ENCODE measurements around the gene TPRX1. TPM values are rescaled to one million over a fixed set of nuclear protein-coding genes. Genes with fewer than 3 reads are reported as not detected.

The TPRX1 gene
- total and polyA plus RNA-seq, 2 donors (not counting 3 experiments of a cell fraction or from before 2014, with no cell fraction given): not detected

- FAIRE-seq (no peak), DNase-seq (ENCODE audit: low read depth, low spot score) (no peak)
- no TSS peak for BruUV-seq (replicated peaks)
- Histone ChIP-seq H3K4me2 (ENCODE audit: insufficient read depth, low read length) (no peak overlapping the region), H3K36me3 (ENCODE audit: control insufficient read depth in 2 of 2, extremely low read depth in 1 of 2, insufficient read depth in 2 of 2, low read length in 2 of 2) (no peaks in the 10 kb centered on the region), H3K27ac (ENCODE audit: insufficient read depth, low read depth, low read length) (no peak overlapping the region), H3K79me2 (ENCODE audit: control insufficient read depth, insufficient read depth, low read length) (no peaks in the 10 kb centered on the region), H3K9me3 (replicated peaks; ENCODE audit: control insufficient read depth, insufficient read depth, low read length) (no peaks in the 10 kb centered on the region), H3K4me3 (replicated peaks in 1 of 3; ENCODE audit: insufficient read depth in 1 of 3, low read depth in 1 of 3, low read length in 3 of 3) (no peak overlapping the region), H3K9ac (replicated peaks; ENCODE audit: extremely low read depth, insufficient read depth, low read length) (no peak overlapping the region), H4K20me1 (replicated peaks; ENCODE audit: control insufficient read depth, extremely low read depth, insufficient read depth, low read length) (no peaks in the 10 kb centered on the region), H3K27me3 (ENCODE audit: control insufficient read depth in 2 of 2, insufficient read depth in 2 of 2, low read length in 2 of 2) (peaks cover 6 to 16% of the 10 kb centered on the region in 2 experiments), H3K4me1 (ENCODE audit: control insufficient read depth, extremely low read depth, insufficient read depth, low read length) (no peaks in the 10 kb centered on the region), H2AFZ (ENCODE audit: low read depth, low read length) (no peak overlapping the region), H3K9me1 (replicated peaks; ENCODE audit: control insufficient read depth, extremely low read depth, insufficient read depth, low read length) (no peaks in the 10 kb centered on the region)
- ChIA-PET POLR2A (no interaction called here), CTCF (interaction anchor here (1.5 kb wide), 1 partner anchor 45 kb away, joined by 5 read pairs; no protein-coding TSS in a partner anchor)
- intact Hi-C loops (cut with micrococcal nuclease): no loop called here
- TF ChIP-seq EZH2 (IDR thresholded peaks at IDR 0.05; ENCODE audit: borderline replicate concordance, low read depth, low read length, severe bottlenecking) (no peak), JUN (IDR thresholded peaks at IDR 0.05; ENCODE audit: borderline replicate concordance, insufficient read depth, insufficient read length, low read depth) (no peak), FOS (IDR thresholded peaks at IDR 0.05; ENCODE audit: borderline replicate concordance, insufficient read depth, low read length) (no peak), MYC (IDR thresholded peaks at IDR 0.05; ENCODE audit: low read depth, low read length) (no peak), POLR2A (IDR thresholded peaks at IDR 0.05; ENCODE audit: low read depth, low read length) (no peak), POLR2AphosphoS5 (IDR thresholded peaks at IDR 0.05; ENCODE audit: insufficient read depth, low read depth, low read length) (no peak)
- dilution Hi-C loops (cut with MboI; ENCODE audit: extremely low pct_ligation_motif_present, low sequenced_read_pairs): no loop called here
These were observed 20.0 kb upstream of the TPRX1 start for GRCh38 chr19:47824396-47824795.

DNA sequence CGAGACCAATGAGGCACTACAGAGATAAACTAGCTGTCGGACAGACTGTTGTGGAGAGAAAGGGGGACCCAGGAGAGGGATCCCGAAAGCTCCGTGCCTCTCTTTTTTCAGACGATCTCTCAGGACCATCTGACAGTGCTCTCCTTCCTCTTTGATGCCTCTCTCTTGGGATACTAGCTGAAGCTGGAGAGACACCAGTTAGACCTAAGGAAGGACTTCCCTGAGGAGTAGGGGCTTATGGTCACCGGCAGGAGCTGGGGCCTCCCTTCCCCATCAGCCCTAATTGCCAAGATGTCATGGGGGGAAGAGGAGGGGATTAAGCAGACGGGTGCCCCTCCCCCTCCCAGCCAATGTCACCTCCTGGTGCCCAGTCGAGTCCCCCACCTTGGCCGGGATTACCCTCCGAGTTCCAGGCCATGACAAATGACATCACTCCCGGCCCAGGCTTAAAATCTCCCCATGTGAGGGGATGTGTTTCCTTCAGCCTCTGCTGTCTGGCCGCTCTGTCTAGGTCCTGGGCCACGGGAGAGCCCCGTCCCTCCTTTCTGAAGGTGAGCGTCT, 17.2 kb upstream of the TPRX1 start, which contains the start of gene CRX:
Gene CRX, plus strand, starts transcription at position 478 of the 561 bp plus-strand sequence. CDS start 12,507 bp downstream, outside the sequence.
- Histone ChIP-seq H3K4me1 (ENCODE audit: control insufficient read depth, extremely low read depth, insufficient read depth, low read length) (no peaks in the 10 kb centered on the region), H3K4me3 (replicated peaks in 1 of 3; ENCODE audit: insufficient read depth in 1 of 3, low read depth in 1 of 3, low read length in 3 of 3) (no peak within 1 kb of the TSS), H3K9me3 (replicated peaks; ENCODE audit: control insufficient read depth, insufficient read depth, low read length) (no peaks in the 10 kb centered on the region), H4K20me1 (replicated peaks; ENCODE audit: control insufficient read depth, extremely low read depth, insufficient read depth, low read length) (no peaks in the 10 kb centered on the region), H3K9ac (replicated peaks; ENCODE audit: extremely low read depth, insufficient read depth, low read length) (no peak within 1 kb of the TSS), H3K9me1 (replicated peaks; ENCODE audit: control insufficient read depth, extremely low read depth, insufficient read depth, low read length) (no peaks in the 10 kb centered on the region), H3K4me2 (ENCODE audit: insufficient read depth, low read length) (no peak within 1 kb of the TSS), H2AFZ (ENCODE audit: low read depth, low read length) (no peak within 1 kb of the TSS), H3K36me3 (ENCODE audit: control insufficient read depth in 2 of 2, extremely low read depth in 1 of 2, insufficient read depth in 2 of 2, low read length in 2 of 2) (no peaks in the 10 kb centered on the region), H3K27ac (ENCODE audit: insufficient read depth, low read depth, low read length) (no peak within 1 kb of the TSS), H3K79me2 (ENCODE audit: control insufficient read depth, insufficient read depth, low read length) (no peaks in the 10 kb centered on the region), H3K27me3 (ENCODE audit: control insufficient read depth in 2 of 2, insufficient read depth in 2 of 2, low read length in 2 of 2) (peaks cover 8 to 16% of the 10 kb centered on the region in 2 experiments)
- ChIA-PET CTCF (no interaction called here), POLR2A (no interaction called here)
- intact Hi-C loops (cut with micrococcal nuclease): no loop called here
- DNase-seq (ENCODE audit: low read depth, low spot score) (no peak), FAIRE-seq (no peak)
- dilution Hi-C loops (cut with MboI; ENCODE audit: extremely low pct_ligation_motif_present, low sequenced_read_pairs): no loop called here
- TF ChIP-seq POLR2AphosphoS5 (IDR thresholded peaks at IDR 0.05; ENCODE audit: insufficient read depth, low read depth, low read length) (no peak), GATA2 (IDR thresholded peaks at IDR 0.05; ENCODE audit: insufficient read depth, insufficient read length, low read depth, low read length) (no peak), EZH2 (IDR thresholded peaks at IDR 0.05; ENCODE audit: borderline replicate concordance, low read depth, low read length, severe bottlenecking) (no peak), MYC (IDR thresholded peaks at IDR 0.05; ENCODE audit: low read depth, low read length) (no peak), JUN (IDR thresholded peaks at IDR 0.05; ENCODE audit: borderline replicate concordance, insufficient read depth, insufficient read length, low read depth) (no peak), FOS (IDR thresholded peaks at IDR 0.05; ENCODE audit: borderline replicate concordance, insufficient read depth, low read length) (no peak), POLR2A (IDR thresholded peaks at IDR 0.05; ENCODE audit: low read depth, low read length) (no peak)
- TF ChIP-seq, protein P1, sequence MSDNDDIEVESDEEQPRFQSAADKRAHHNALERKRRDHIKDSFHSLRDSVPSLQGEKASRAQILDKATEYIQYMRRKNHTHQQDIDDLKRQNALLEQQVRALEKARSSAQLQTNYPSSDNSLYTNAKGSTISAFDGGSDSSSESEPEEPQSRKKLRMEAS (IDR thresholded peaks at IDR 0.05; ENCODE audit: insufficient read depth, insufficient read length): no peak
- TF ChIP-seq, protein P2, sequence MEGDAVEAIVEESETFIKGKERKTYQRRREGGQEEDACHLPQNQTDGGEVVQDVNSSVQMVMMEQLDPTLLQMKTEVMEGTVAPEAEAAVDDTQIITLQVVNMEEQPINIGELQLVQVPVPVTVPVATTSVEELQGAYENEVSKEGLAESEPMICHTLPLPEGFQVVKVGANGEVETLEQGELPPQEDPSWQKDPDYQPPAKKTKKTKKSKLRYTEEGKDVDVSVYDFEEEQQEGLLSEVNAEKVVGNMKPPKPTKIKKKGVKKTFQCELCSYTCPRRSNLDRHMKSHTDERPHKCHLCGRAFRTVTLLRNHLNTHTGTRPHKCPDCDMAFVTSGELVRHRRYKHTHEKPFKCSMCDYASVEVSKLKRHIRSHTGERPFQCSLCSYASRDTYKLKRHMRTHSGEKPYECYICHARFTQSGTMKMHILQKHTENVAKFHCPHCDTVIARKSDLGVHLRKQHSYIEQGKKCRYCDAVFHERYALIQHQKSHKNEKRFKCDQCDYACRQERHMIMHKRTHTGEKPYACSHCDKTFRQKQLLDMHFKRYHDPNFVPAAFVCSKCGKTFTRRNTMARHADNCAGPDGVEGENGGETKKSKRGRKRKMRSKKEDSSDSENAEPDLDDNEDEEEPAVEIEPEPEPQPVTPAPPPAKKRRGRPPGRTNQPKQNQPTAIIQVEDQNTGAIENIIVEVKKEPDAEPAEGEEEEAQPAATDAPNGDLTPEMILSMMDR (IDR thresholded peaks at IDR 0.05; ENCODE audit: extremely low read depth in 1 of 2, insufficient read depth in 1 of 2, low read depth in 1 of 2, low read length in 2 of 2): no peak
- no TSS peak for BruUV-seq (replicated peaks)

All from endothelial cell of umbilical vein (primary cell).